ENCODE data around the gene TMTC3.

GRCh38 chr12:88172844-88173407, 30.8 kb downstream of the TMTC3 start:
- TF ChIP-seq SMC3 (IDR thresholded peaks at IDR 0.05; ENCODE audit: low read depth, low read length) (no peak), CTCF (conservative IDR thresholded peaks at IDR 0.05; ENCODE audit: low read depth, low read length) (no peak), MAZ (IDR thresholded peaks at IDR 0.05; ENCODE audit: borderline replicate concordance, low read depth, low read length) (no peak), FOS (IDR thresholded peaks at IDR 0.05; ENCODE audit: low read depth, low read length) (no peak), POLR2A (IDR thresholded peaks at IDR 0.05; ENCODE audit: low read depth, low read length) (no peak), USF2 (IDR thresholded peaks at IDR 0.05; ENCODE audit: low read depth, low read length) (no peak), ELK1 (IDR thresholded peaks at IDR 0.05; ENCODE audit: borderline replicate concordance, low read depth, low read length) (no peak)

Data from IMR-90 (cell line).